SJSA1 (cell line): ENCODE data around the gene SPATA31E1. TPM values are rescaled to one million over a fixed set of nuclear protein-coding genes. Genes with fewer than 3 reads are reported as not detected.
A peak's percentile ranks its signal among the peaks of the same experiment; 100 is the strongest.
"Not testable (repeated sequence)": the region's sequence is repeated elsewhere in the genome, so short reads cannot be mapped to it uniquely, and the experiment has no call there.

ENCODE experiments used
- DNase-seq, 2 experiments: peaks; one replicate each; pipeline ENCODE4 v3.0.0-alpha.2; 2015 to 2020; ENCODE audit warnings: low spot score in 2 of 2, low read depth in 1 of 2
- H3K27ac ChIP-seq: fragments of 250-450 bp; sonication (Bioruptor Pico); 2 replicates; pipeline ENCODE4 v1.5.1; 2020; ENCODE audit warnings: mild to moderate bottlenecking, moderate library complexity
- H3K27me3 ChIP-seq: fragments of 250-450 bp; sonication (Bioruptor Pico); replicated peaks from 2 replicates; pipeline ENCODE4 v1.5.1; 2020; ENCODE audit warnings: mild to moderate bottlenecking, moderate library complexity
- H3K36me3 ChIP-seq: fragments of 250-450 bp; sonication (Bioruptor Pico); 2 replicates; pipeline ENCODE4 v1.5.1; 2020; ENCODE audit warnings: mild to moderate bottlenecking
- H3K4me1 ChIP-seq: fragments of 250-450 bp; sonication (Bioruptor Pico); replicated peaks from 2 replicates; pipeline ENCODE4 v1.6.1; 2021; ENCODE audit warnings: mild to moderate bottlenecking
- H3K4me3 ChIP-seq: fragments of 250-450 bp; sonication (Bioruptor Pico); 2 replicates; pipeline ENCODE4 v1.5.1; 2020; ENCODE audit warnings: mild to moderate bottlenecking
- H3K9me3 ChIP-seq: fragments of 250-450 bp; sonication (Bioruptor Pico); replicated peaks from 2 replicates; pipeline ENCODE4 v1.5.1; 2020; ENCODE audit warnings: mild to moderate bottlenecking
- total RNA-seq: library from RNA; depleted of rRNA; stranded (reverse); fragments of >200 nt; shearing (Covaris generic); gene quantifications from 2 replicates; pipeline ENCODE4 v1.2.3, GENCODE V29; 2014; rRNA removed

SPATA31E1 gene
- 0.26 TPM in 1 of 2 replicates, not detected in the other for total RNA-seq

DNA sequence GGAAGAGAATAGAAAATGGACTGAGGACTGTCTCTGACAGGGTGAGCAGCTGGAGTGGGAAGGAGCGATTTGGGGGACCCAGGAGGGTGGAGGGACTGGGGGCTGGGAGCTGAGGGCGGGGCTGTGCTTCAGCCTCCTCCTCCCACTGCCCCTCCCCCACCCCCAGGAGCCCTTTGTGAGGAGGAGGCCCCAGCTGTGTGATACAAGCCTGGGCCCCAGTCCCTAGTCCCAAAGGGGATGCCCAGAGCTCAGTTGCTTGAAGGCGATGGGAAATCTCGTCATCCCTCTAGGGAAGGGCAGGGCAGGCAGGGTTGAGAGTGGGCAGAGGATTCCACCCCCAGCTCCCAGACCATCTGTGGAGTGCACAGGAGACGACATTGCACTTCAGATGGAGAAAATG lies at the start of gene SPATA31E1:
SPATA31E1 (plus strand) TSS at position 251 of the 400 bp plus-strand sequence; CDS start at position 266, 15 bp downstream.
- no peak for DNase-seq
- H3K36me3 ChIP-seq, result peaks cover 10% of the 10 kb centered on the region; the same call in 1 of the 2 replicates
- H3K27ac ChIP-seq, result no peak within 1 kb of the TSS
- H3K4me1 ChIP-seq, result peaks cover 25% of the 10 kb centered on the region
- peaks cover 12% of the 10 kb centered on the region for H3K9me3 ChIP-seq
- no peak within 1 kb of the TSS for H3K4me3 ChIP-seq
- H3K27me3 ChIP-seq, result no peaks in the 10 kb centered on the region

DNA sequence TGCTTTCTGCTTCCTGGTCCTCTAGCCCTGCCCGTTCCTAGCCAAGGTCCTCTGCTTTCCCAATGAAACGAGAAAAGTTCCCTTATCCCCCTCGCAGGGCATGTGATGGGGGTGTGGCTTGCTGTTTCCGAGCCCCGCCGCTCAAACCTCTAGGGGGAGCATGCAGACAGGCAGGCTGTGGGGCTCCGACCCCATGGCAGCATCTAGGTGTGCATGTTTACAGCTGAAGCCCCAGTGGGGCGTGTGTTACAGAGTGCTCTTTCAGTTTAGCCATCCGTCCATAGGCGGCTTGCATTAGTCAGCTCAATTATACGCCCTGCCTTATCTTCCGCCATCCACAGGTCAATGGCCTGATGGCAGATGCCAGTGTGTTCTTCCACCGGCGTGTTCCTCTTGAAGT lies 48.3 kb upstream of the SPATA31E1 start:
- H3K27ac ChIP-seq, result peak overlapping the region; percentile 82
- no peak overlapping the region for H3K4me3 ChIP-seq
- peak in 1 of 2 experiments; percentile 7 for DNase-seq
- no peaks in the 10 kb centered on the region for H3K27me3 ChIP-seq
- H3K36me3 ChIP-seq, result no peaks in the 10 kb centered on the region
- peaks cover 55% of the 10 kb centered on the region for H3K4me1 ChIP-seq
- H3K9me3 ChIP-seq, result no peaks in the 10 kb centered on the region

DNA sequence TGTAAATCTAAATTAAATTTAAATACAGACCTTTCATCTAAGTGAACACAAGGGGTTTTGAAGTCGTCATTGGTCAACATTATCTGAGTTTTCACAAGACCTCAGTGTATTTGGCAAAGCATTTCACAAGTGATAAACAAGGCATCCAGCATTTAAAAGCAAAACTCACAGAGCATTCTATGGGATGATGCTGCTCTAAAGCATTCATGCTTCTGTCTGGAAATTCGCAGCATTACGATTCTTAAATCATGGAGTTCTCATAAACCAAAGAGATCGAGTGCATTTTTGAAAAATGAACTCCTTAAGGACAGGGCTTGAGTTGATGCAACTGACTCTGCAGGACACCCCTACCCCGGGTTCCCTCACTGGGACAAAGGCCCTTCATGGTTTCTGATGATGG lies 46.1 kb upstream of the SPATA31E1 start:
- DNase-seq, result no peak
- Histone ChIP-seq H3K9me3 (no peaks in the 10 kb centered on the region), H3K36me3 (no peaks in the 10 kb centered on the region), H3K4me1 (peaks cover 33% of the 10 kb centered on the region), H3K4me3 (no peak overlapping the region), H3K27me3 (no peaks in the 10 kb centered on the region), H3K27ac (peak overlapping the region; percentile 82)

DNA sequence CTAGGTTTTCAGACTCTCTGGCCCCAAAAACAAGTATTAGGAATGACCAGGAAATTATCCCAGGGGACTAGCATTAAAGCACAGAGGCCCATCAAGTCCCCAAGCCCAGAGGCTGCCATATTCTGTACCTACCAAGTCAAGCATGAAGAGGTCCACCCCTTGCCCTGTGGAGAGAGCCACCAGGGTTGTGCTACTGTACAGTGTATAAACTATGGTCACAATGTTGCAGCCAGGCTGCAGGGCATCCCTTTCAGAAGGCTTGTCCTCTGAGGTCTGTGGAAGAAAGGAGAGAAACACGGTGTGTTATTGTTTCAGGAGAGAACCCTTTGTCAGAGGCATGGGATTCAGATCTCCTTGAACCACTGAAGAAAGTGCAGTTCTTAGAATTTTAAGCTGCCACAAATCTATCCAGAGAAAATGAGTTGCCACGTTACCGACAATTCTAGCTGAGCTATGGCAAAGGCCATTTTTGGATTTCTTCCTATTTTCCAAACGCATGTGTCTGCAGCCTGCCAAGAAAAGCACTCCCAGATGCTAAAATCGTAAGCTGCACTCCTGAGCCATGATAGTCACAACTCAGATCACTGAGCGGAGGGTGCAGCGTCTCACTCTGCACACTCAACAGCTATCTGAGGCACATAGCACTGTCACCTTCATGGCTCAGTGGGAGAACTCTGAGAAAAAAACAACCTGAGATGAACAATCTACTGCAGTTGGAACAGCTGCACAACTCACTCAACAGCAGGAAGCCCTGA lies 45.5 kb upstream of the SPATA31E1 start:
- Histone ChIP-seq H3K4me3 (no peak overlapping the region), H3K9me3 (no peaks in the 10 kb centered on the region), H3K27ac (no peak overlapping the region), H3K27me3 (no peaks in the 10 kb centered on the region), H3K36me3 (no peaks in the 10 kb centered on the region), H3K4me1 (peaks cover 33% of the 10 kb centered on the region)
- no peak for DNase-seq

DNA sequence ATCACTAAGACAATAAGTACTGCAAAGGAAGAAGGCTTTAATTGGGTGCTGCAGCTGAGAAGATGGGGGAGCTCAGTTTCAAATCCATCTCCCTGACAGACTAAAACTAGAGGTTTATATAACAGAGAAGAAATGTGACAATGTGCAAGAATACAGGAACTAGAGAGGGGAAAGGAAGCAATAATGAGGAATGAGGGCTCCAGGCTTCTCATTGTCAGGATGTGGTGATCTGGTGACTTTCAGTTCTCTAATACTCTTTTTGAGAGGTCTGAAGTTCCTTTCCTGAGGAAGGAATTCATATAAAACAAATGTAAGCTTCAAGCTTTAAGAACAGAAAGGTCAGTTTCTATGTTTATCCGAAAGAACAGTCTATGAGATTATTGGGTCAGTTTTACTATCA lies 42.5 kb upstream of the SPATA31E1 start:
- H3K4me1 ChIP-seq, result peaks cover 20% of the 10 kb centered on the region
- no peaks in the 10 kb centered on the region for H3K27me3 ChIP-seq
- H3K36me3 ChIP-seq, result no peaks in the 10 kb centered on the region
- no peak overlapping the region for H3K27ac ChIP-seq
- DNase-seq, result no peak
- H3K9me3 ChIP-seq, result no peaks in the 10 kb centered on the region
- H3K4me3 ChIP-seq, result no peak overlapping the region

DNA sequence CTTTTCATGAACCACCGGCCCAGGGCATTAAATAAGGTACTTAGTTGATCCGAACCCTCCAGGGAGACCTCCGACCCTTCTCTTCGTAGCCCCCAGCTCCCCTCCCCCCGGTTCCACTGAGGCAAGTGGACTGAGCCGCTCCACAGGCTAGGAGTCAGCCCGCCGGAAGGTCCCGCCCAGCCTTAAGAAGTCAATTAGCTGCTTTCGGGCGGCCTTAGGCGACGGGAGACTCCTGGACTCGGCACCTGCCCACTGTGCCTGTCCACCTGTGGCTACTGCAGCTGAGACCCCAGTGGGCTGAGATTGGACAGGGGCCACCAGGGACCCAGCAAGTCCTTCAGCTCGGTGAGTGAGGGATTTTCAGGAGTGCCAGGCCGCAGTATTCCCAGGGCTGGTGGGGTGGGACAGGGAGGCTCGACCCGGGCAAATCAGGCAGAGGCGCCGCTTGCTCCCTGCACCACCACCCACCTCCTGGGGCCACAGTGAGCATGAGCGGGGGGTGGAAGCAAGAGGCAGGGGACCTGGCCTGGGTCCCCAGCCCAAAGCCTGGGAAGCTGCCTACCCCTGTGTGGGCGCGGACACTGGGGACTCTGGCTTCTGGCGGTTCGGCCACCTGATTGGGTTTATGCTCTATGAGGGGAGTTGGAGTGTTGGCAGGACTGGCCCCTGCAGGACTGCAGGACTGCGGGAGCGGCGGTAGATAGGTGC lies 39.6 kb upstream of the SPATA31E1 start:
- H3K27me3 ChIP-seq, result no peaks in the 10 kb centered on the region
- no peak overlapping the region for H3K4me3 ChIP-seq
- H3K9me3 ChIP-seq, result no peaks in the 10 kb centered on the region
- H3K4me1 ChIP-seq, result no peaks in the 10 kb centered on the region
- no peaks in the 10 kb centered on the region for H3K36me3 ChIP-seq
- no peak overlapping the region for H3K27ac ChIP-seq
- DNase-seq, result no peak

DNA sequence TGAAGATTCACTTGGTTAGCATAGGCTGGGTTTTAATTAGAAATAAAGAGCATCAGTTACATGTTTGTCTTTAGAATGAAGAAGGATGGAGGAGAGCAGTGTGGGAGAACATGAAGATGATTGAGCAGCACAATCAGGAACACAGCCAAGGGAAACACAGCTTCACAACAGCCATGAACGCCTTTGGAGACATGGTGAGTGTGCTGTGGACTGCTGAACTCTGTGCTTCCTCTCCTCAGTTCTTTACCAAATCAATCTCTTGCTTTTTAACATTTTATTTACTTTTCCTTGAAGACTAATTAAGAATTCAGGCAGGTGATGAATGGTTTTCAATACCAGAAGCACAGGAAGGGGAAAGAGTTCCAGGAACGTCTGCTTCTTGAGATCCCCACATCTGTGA lies 38.2 kb upstream of the SPATA31E1 start:
- no peak overlapping the region for H3K27ac ChIP-seq
- no peaks in the 10 kb centered on the region for H3K36me3 ChIP-seq
- no peak for DNase-seq
- no peak overlapping the region for H3K4me3 ChIP-seq
- H3K9me3 ChIP-seq, result no peaks in the 10 kb centered on the region
- H3K4me1 ChIP-seq, result no peaks in the 10 kb centered on the region
- H3K27me3 ChIP-seq, result no peaks in the 10 kb centered on the region

DNA sequence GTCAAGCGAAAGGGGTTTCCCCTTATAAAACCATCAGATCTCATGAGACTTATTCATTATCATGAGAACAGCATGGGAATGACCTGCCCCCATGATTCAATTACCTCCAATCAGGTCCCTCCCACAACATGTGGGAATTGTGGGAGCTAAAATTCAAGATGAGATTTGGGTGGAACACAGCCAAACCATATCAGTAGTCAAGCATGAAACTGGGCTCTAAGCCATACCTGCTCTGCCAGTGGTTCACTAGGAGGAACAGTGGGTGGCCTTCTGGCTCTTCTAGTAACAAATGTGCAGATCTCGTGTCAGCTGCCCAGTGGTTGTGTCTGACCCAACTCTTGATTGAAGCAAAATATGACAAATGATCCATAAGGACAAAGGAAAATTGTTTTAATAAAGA lies 34.9 kb upstream of the SPATA31E1 start:
- not testable (repeated sequence) for H3K27ac ChIP-seq, H3K4me1 ChIP-seq, H3K4me3 ChIP-seq, H3K36me3 ChIP-seq, H3K9me3 ChIP-seq, H3K27me3 ChIP-seq, DNase-seq

DNA sequence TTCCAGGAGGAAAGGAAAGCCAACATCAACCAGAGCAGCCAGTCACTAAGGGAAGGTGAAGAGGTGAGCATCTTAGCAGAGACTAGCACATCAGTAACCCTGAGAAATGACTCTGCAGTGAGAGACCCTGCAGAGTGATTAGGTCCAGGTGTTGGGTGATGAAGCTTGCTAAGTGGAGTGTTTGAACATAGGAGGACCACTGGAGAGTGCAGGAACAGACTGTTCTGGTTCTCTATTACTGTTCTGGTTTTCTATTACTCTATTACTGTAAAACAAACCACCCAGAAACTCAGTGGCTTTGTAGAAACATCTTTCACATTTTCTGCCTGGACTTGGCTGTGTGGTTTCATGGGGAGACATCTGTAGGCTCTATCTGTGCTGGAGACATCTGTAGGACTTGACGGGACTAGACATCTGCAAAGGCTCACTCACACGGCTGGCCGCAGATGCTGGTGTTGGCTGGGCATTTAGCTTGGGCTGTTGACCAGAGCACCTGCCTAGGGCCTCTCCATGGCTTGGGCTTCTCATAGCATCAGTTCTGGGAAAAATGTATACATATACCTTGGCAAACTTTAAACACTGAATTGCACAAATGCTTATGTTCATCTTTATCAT lies 33.4 kb upstream of the SPATA31E1 start:
- DNase-seq, result no peak
- H3K4me1 ChIP-seq, result no peaks in the 10 kb centered on the region; the same call in 1 of the 2 replicates
- no peaks in the 10 kb centered on the region for H3K9me3 ChIP-seq
- H3K27me3 ChIP-seq, result no peaks in the 10 kb centered on the region
- H3K36me3 ChIP-seq, result no peaks in the 10 kb centered on the region
- no peak overlapping the region for H3K4me3 ChIP-seq
- no peak overlapping the region for H3K27ac ChIP-seq

DNA sequence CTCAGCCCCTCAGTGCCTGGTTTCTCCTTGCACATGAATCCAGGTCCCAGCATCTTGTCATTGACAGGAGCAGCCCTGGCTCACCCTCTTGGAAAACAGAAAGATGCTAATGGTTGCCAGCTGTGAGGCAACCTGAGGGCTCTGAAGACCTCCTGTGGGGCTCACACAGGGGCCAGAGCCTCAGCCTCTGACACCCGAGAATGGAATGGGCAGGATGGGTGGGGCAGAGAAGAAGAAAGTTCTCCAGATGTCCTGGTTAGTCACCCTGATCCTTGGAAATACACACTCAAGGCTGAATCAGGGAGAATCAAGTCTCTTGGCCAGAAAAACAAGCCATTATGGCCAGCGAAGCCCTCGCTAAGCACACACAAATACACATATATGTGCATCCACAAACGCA lies 32.3 kb upstream of the SPATA31E1 start:
- no peak overlapping the region for H3K27ac ChIP-seq
- peak in 1 of 2 experiments; percentile 29 for DNase-seq
- H3K4me3 ChIP-seq, result no peak overlapping the region
- H3K36me3 ChIP-seq, result no peaks in the 10 kb centered on the region
- H3K4me1 ChIP-seq, result no peaks in the 10 kb centered on the region; the same call in 1 of the 2 replicates
- no peaks in the 10 kb centered on the region for H3K9me3 ChIP-seq
- no peaks in the 10 kb centered on the region for H3K27me3 ChIP-seq

DNA sequence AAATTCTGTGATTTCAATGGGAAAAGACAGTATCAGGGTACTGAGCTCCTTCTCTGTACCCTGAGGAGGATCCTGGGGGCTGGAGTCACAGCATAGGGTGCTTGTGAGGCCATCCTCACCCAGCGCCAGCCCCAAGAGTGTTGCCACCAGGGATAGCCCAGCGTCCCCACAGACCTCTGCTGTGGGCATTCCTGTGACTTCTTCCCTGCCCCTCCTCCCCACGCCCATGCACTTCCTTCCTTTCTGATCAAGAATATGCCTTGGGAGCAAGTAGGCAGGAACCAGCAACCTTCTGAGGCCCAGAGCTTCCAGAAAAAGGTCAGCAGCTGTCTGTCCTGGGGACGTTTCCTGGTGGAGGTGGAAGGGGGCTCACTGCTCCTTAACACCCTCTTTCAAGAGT lies 31.5 kb upstream of the SPATA31E1 start:
- not testable (repeated sequence) for H3K36me3 ChIP-seq, H3K27me3 ChIP-seq, H3K4me3 ChIP-seq, H3K4me1 ChIP-seq, H3K9me3 ChIP-seq, H3K27ac ChIP-seq, DNase-seq

DNA sequence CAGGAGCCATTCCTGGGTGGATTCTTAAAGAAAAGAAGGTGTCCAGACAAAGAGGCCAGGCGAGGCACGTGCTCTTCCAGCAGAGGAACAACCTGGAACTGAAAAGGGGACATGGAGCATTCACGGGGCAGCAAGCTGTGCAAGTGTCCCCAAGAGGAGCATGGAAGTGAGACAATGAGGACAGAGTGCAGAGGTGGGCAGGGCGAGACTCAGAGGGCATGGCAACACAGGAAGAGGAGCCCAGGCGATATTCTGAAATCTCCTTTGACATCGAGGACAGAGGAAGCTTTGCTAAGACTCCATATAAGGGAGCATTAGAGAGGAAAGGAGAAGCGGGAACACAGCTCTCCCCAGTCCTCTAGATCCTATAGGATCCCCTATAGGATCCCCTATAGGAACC lies 29.4 kb upstream of the SPATA31E1 start:
- Histone ChIP-seq H3K4me3 (no peak overlapping the region), H3K27me3 (no peaks in the 10 kb centered on the region), H3K36me3 (no peaks in the 10 kb centered on the region), H3K27ac (no peak overlapping the region), H3K4me1 (no peaks in the 10 kb centered on the region; the same call in 1 of the 2 replicates), H3K9me3 (no peaks in the 10 kb centered on the region)
- DNase-seq, result no peak

DNA sequence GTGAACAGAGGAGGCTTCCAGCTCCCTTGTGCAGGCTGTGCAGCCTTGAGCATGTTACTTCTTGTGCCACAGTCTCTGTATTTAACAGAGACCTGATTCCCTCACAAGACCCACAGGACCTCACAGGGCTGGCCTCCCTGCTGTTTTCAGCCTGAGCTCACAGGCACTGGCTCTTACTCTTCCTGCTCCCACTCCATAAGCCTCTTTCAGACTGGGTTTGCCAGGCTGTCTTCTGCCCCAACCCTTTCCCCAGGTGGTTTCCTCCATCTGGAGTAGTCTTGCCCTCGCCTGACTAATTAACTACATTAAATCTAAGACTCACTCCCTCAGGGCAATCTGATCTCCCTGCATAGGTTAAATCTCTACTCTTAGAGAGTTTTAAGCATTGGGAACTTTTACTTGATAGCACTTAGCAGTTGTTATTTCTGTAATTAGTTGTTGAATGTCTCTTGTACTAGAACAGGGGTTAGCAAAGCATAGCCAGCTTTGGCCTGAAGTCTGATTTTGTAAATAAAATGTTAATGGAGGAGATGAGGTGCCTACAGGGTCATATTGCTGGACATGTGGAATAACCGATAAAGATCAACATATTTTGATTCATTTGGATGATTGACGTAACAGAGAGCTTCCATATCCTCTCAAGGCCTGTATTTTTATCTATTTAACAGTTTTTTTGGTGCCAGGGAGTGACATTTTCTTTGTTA lies 28.6 kb upstream of the SPATA31E1 start:
- Histone ChIP-seq H3K27ac (no peak overlapping the region), H3K27me3 (no peaks in the 10 kb centered on the region), H3K9me3 (no peaks in the 10 kb centered on the region), H3K4me3 (no peak overlapping the region), H3K4me1 (no peaks in the 10 kb centered on the region; the same call in 1 of the 2 replicates), H3K36me3 (no peaks in the 10 kb centered on the region)
- no peak for DNase-seq
